K562 (cell line): ENCODE results near the gene YAE1. TPM values are rescaled to one million over a fixed set of nuclear protein-coding genes. Genes with fewer than 3 reads are reported as not detected.
A peak's percentile ranks its signal among the peaks of the same experiment; 100 is the strongest.

Experiments
- ATAC-seq: fragments of 200-7000 bp; cut with Tn5 transposase; 3 replicates; pipeline ENCODE4 v1.9.1; 2020; ENCODE audit warnings: moderate library complexity
- BruUV-seq: library from RNA; stranded (reverse); fragments of 400-500 nt; replicated peaks from 2 replicates; lab custom pipeline; 2021; lab: Mats Ljungman, UMichigan
- CTCF ChIA-PET: fragments of 300-600 bp; formaldehyde crosslinking; extraction: SDS; loops from one replicate; lab custom pipeline; 2021; ENCODE audit warnings: low intra/inter-chr PET ratio; lab: Yijun Ruan, JAX
- POLR2A ChIA-PET: fragments of 300-600, 350-650 bp; sonication (Branson Sonifier 250); formaldehyde crosslinking; extraction: SDS; loops from one replicate; lab custom pipeline; 2021; ENCODE audit warnings: antibody characterized with exemption, inconsistent platforms; lab: Yijun Ruan, JAX
- DNase-seq, 4 experiments: peaks; one replicate each; pipeline versions ENCODE4 v3.0.0 to v3.0.0-alpha.2; 2011 to 2018; ENCODE audit warnings: low spot score in 3 of 4, mixed read lengths in 3 of 4; ENCODE audit errors: extremely low read depth in 1 of 4
- FAIRE-seq: peaks from 2 replicates; lab custom pipeline; 2011; peaks lifted over from hg19 to GRCh38; lab: Jason Lieb, UNC
- H2AFZ ChIP-seq: 2 replicates; pipeline ENCODE4 v1.6.0; 2011; ENCODE audit warnings: low read depth, low read length, control low read depth, inconsistent platforms
- H3K27ac ChIP-seq: fragments of 200-600 bp; 3 replicates; pipeline ENCODE4 v1.8.0; 2011; ENCODE audit warnings: low read depth, mild to moderate bottlenecking, control low read depth, inconsistent platforms, low read length, moderate library complexity, mixed read lengths; ENCODE audit errors: extremely low read depth
- H3K27me3 ChIP-seq, 2 experiments: fragments of 300-600 bp in 1 of 2; 2 replicates in 1 of 2; 3 replicates in 1 of 2; pipeline versions ENCODE4 v1.6.0 to v1.8.0; 2011; ENCODE audit warnings: inconsistent platforms in 2 of 2, low read length in 2 of 2, mild to moderate bottlenecking in 1 of 2, mixed read lengths in 1 of 2, moderate library complexity in 1 of 2; ENCODE audit not compliant: control insufficient read depth in 2 of 2, insufficient read depth in 2 of 2
- H3K36me3 ChIP-seq: fragments of 300-600 bp; 3 replicates; pipeline ENCODE4 v1.8.0; 2011; ENCODE audit warnings: mild to moderate bottlenecking, low read length, inconsistent platforms; ENCODE audit not compliant: control insufficient read depth, insufficient read depth
- H3K4me1 ChIP-seq, 2 experiments: fragments of 200-600 bp in 1 of 2; replicated peaks in 1 of 2; 2 replicates in 1 of 2; 3 replicates in 1 of 2; pipeline versions ENCODE4 v1.5.1 to v1.8.0; 2011; ENCODE audit warnings: inconsistent platforms in 2 of 2, low read length in 2 of 2, mild to moderate bottlenecking in 1 of 2, mixed read lengths in 1 of 2, moderate library complexity in 1 of 2; ENCODE audit not compliant: control insufficient read depth in 2 of 2, insufficient read depth in 2 of 2
- H3K4me2 ChIP-seq: 2 replicates; pipeline ENCODE4 v1.6.1; 2011; ENCODE audit warnings: low read length, control low read depth, inconsistent platforms, mixed read lengths; ENCODE audit not compliant: insufficient read depth
- H3K4me3 ChIP-seq: fragments of 200-600 bp; sonication (generic), shearing (Covaris generic); 2 replicates; pipeline ENCODE4 v1.5.1; 2016; ENCODE audit warnings: control low read depth, inconsistent platforms
- H3K79me2 ChIP-seq: fragments of 200-600 bp; 3 replicates; pipeline ENCODE4 v1.8.0; 2011; ENCODE audit warnings: low read length, inconsistent platforms; ENCODE audit not compliant: control insufficient read depth, insufficient read depth
- H3K9ac ChIP-seq, 2 experiments: 2 replicates each; pipeline versions ENCODE4 v1.6.0 to v1.6.1; 2011; ENCODE audit warnings: low read depth in 2 of 2, low read length in 2 of 2, control low read depth in 1 of 2, inconsistent platforms in 1 of 2, mild to moderate bottlenecking in 1 of 2, mixed read lengths in 1 of 2; ENCODE audit not compliant: insufficient read depth in 1 of 2
- H3K9me1 ChIP-seq: one replicate; pipeline ENCODE4 v1.6.0; 2011; ENCODE audit warnings: inconsistent platforms, mild to moderate bottlenecking, low read length, moderate library complexity; ENCODE audit not compliant: control insufficient read depth, insufficient read depth
- H3K9me3 ChIP-seq: replicated peaks from 2 replicates; pipeline ENCODE4 v1.5.1; 2011; ENCODE audit warnings: low read depth, low read length, inconsistent platforms; ENCODE audit not compliant: control insufficient read depth, insufficient read depth
- H4K20me1 ChIP-seq: replicated peaks from 2 replicates; pipeline ENCODE4 v1.6.1; 2011; ENCODE audit warnings: low read length, inconsistent platforms, mixed read lengths; ENCODE audit not compliant: control insufficient read depth, insufficient read depth
- ATF3 ChIP-seq, 2 experiments: fragments of 450-650 bp in 1 of 2; sonication (generic) in 1 of 2; formaldehyde crosslinking in 1 of 2; IDR thresholded peaks in 1 of 2; conservative IDR thresholded peaks in 1 of 2; 2 replicates each; pipeline versions ENCODE4 v1.6.1 to v1.8.1; 2016 to 2023; ENCODE audit warnings: mild to moderate bottlenecking in 2 of 2, moderate library complexity in 2 of 2, inconsistent platforms in 1 of 2, missing genetic modification reagents in 1 of 2
- CTCF ChIP-seq, 3 experiments: IDR thresholded peaks in 2 of 3; conservative IDR thresholded peaks in 1 of 3; 2 replicates each; pipeline ENCODE4 v1.5.1; 2011 to 2012; ENCODE audit warnings: low read length in 3 of 3, mild to moderate bottlenecking in 3 of 3, control low read depth in 2 of 3, improper control_type of control experiment in 1 of 3, inconsistent platforms in 1 of 3, low read depth in 1 of 3, mixed read lengths in 1 of 3, moderate library complexity in 1 of 3; ENCODE audit not compliant: insufficient read depth in 2 of 3
- DACH1 ChIP-seq: fragments of 450-650 bp; IDR thresholded peaks from 2 replicates; pipeline ENCODE4 v1.6.1; 2018; ENCODE audit not compliant: partially characterized antibody
- FOSL1 ChIP-seq: fragments of 200-800 bp; sonication (Bioruptor generic); conservative IDR thresholded peaks from 2 replicates; pipeline ENCODE4 v1.6.1; 2016; ENCODE audit warnings: missing genetic modification characterization, missing compliant biosample characterization
- FOXP1 ChIP-seq: sonication (generic); formaldehyde crosslinking; IDR thresholded peaks from 2 replicates; pipeline ENCODE4 v1.8.0; 2022; ENCODE audit warnings: mild to moderate bottlenecking, missing genetic modification reagents
- HMG20A ChIP-seq: fragments of 450-650 bp; formaldehyde crosslinking; conservative IDR thresholded peaks from 2 replicates; pipeline ENCODE4 v1.4.0; 2020; ENCODE audit warnings: mild to moderate bottlenecking, mixed read lengths
- JUN ChIP-seq, 2 experiments: sonication (generic) in 1 of 2; formaldehyde crosslinking in 1 of 2; IDR thresholded peaks; 2 replicates each; pipeline versions ENCODE4 v1.6.1 to v1.8.0; 2012 to 2022; ENCODE audit warnings: borderline replicate concordance in 2 of 2, mild to moderate bottlenecking in 2 of 2, improper control_type of control experiment in 1 of 2, low read depth in 1 of 2, low read length in 1 of 2, missing genetic modification reagents in 1 of 2
- NELFE ChIP-seq: IDR thresholded peaks from 2 replicates; pipeline ENCODE4 v1.6.1; 2011; ENCODE audit warnings: mild to moderate bottlenecking; ENCODE audit not compliant: insufficient read depth, insufficient read length
- NR1H2 ChIP-seq: sonication (generic); formaldehyde crosslinking; IDR thresholded peaks from 2 replicates; pipeline ENCODE4 v1.4.0; 2020; ENCODE audit warnings: mild to moderate bottlenecking, missing genetic modification reagents
- OTX1 ChIP-seq: fragments of 450-650 bp; formaldehyde crosslinking; IDR thresholded peaks from 2 replicates; pipeline ENCODE4 v1.4.0; 2022; ENCODE audit warnings: mild to moderate bottlenecking
- TRIM24 ChIP-seq, 2 experiments: fragments of 450-650 bp; IDR thresholded peaks; 2 replicates each; pipeline ENCODE4 v1.6.1; 2016
- ZNF354B ChIP-seq: fragments of 250-450 bp; sonication (Bioruptor Pico); IDR thresholded peaks from 2 replicates; pipeline ENCODE4 v1.4.0; 2020
- WGBS: fragments of 100-300 bp; shearing (Covaris generic); methylation state at CpG from one replicate; pipeline ENCODE4 v1.1.6; 2016; ENCODE audit warnings: low coverage, mixed read lengths; ENCODE audit not compliant: insufficient coverage; ENCODE audit errors: missing lambda C conversion rate; 5-methylcytosine and 5-hydroxymethylcytosine counted together
- in situ Hi-C: fragments of 300-500 bp; cut with MboI; formaldehyde crosslinking; loops from 4 replicates; pipeline ENCODE4 v1.15.0; 2018; ENCODE audit warnings: inconsistent platforms, mixed read lengths
- intact Hi-C: fragments of 100-400 bp; cut with micrococcal nuclease; formaldehyde crosslinking; loops from 2 replicates; pipeline ENCODE4 v1.14.2; 2022
- polyA plus RNA-seq, 8 experiments: library from polyadenylated mRNA; depleted of rRNA in 4 of 8; stranded (reverse) in 5 of 8; unstranded in 3 of 8; fragments of >200 nt; fragmentation: Nextera tagmentation in 2 of 8; fragmentation: Illumina TruSeq in 1 of 8; extraction: Ambion mirVana in 2 of 8; extraction: Trizol in 1 of 8; gene quantifications; 2 replicates each; pipeline versions ENCODE4 v1.2.1 to v1.2.3, GENCODE V29; 2011 to 2014; ENCODE audit warnings: inconsistent platforms in 1 of 8, missing spikeins in 1 of 8
- total RNA-seq, 7 experiments: library from RNA; depleted of rRNA in 6 of 7; stranded (reverse); fragments of >200 nt in 6 of 7; fragmentation: Illumina TruSeq in 2 of 7; extraction: Trizol in 2 of 7; gene quantifications; 2 replicates each; pipeline versions ENCODE4 v1.2.1 to v1.2.3, GENCODE V29; 2011 to 2021; ENCODE audit warnings: low replicate concordance in 1 of 7

Gene YAE1
- total and polyA plus RNA-seq, 9 of the 15 experiments (the other 6 are each of a cell fraction or from before 2014, with no cell fraction given), result 15.2 to 63.4 (median 30.1) TPM

- TF ChIP-seq NR1H2, result no peak
- TF ChIP-seq CTCF (IDR thresholded peaks at IDR 0.05 in 2 of 3, conservative IDR thresholded peaks at IDR 0.05 in 1 of 3; ENCODE audit: insufficient read depth in 2 of 3, low read depth in 1 of 3, low read length in 3 of 3), result peak in 1 of 3 experiments; percentile 8; a peak in 1 of 6 replicates
- 0 out of 2 replicates have a peak, but pooled peaks have one; percentile 28 for TF ChIP-seq HMG20A (CRISPR knock-in tag)
- TF ChIP-seq OTX1, result no peak
- TF ChIP-seq ZNF354B (CRISPR knock-in tag), result peak; percentile 35; the same call in 1 of the 2 replicates
- TF ChIP-seq FOXP1 (CRISPR knock-in tag), result no peak
- peak; percentile 61 to 83; a peak in 3 of 4 replicates for TF ChIP-seq TRIM24 (IDR thresholded peaks at IDR 0.05)
- peak; percentile 67 for TF ChIP-seq DACH1
Observed at GRCh38 chr7:39589323-39590111, 23.3 kb downstream of the YAE1 start (continued).

- no peak for FAIRE-seq
- TF ChIP-seq FOXP1 (CRISPR knock-in tag) (no peak), ATF3 (IDR thresholded peaks at IDR 0.05) (peak; percentile 59; the same call in 1 of the 2 replicates), ATF3 (CRISPR knock-in tag; conservative IDR thresholded peaks at IDR 0.05) (no peak), JUN (IDR thresholded peaks at IDR 0.05; ENCODE audit: borderline replicate concordance, low read depth, low read length) (0 out of 2 replicates have a peak, but pooled peaks have one; percentile 26), JUN (CRISPR knock-in tag; IDR thresholded peaks at IDR 0.05; ENCODE audit: borderline replicate concordance) (no peak), NELFE (no peak), FOSL1 (tag) (peak; percentile 87)
- no peak overlapping the region for H3K27ac ChIP-seq
- H4K20me1 ChIP-seq, result no peaks in the 10 kb centered on the region
- in situ Hi-C loops (no loop called here), intact Hi-C loops (no loop called here)
- no peak for DNase-seq
- H2AFZ ChIP-seq, result peak overlapping the region; percentile 52; the same call in 1 of the 2 replicates
- no peak for ATAC-seq
- peaks cover 4 to 15% of the 10 kb centered on the region in 2 experiments for H3K4me1 ChIP-seq
- no peak overlapping the region for H3K4me3 ChIP-seq
- no peak overlapping the region for H3K9ac ChIP-seq
- no peaks in the 10 kb centered on the region for H3K9me1 ChIP-seq
- no TSS peak for BruUV-seq
- ChIA-PET CTCF (no interaction called here), POLR2A (interaction anchor here (1.0 to 1.3 kb wide), 3 partner anchors 8 to 129 kb away, joined by 3 to 4 read pairs (median 3); no protein-coding TSS in a partner anchor)
- H3K4me2 ChIP-seq, result no peak overlapping the region
- H3K79me2 ChIP-seq, result no peaks in the 10 kb centered on the region
- H3K36me3 ChIP-seq, result no peaks in the 10 kb centered on the region
- no peaks in the 10 kb centered on the region for H3K27me3 ChIP-seq
- no peaks in the 10 kb centered on the region for H3K9me3 ChIP-seq
- 41% methylated on average over 2 of the region's 2 CpGs for WGBS
Observed at GRCh38 chr7:39592586-39592985, 26.4 kb downstream of the YAE1 start.
